ENCODE data around the gene PAMR1.
"Not testable (repeated sequence)": the region's sequence is repeated elsewhere in the genome, so short reads cannot be mapped to it uniquely, and the experiment has no call there.

PAMR1 gene

GRCh38 chr11:35545391-35546003 is 20.1 kb upstream of the PAMR1 start:
- no peak for DNase-seq (ENCODE audit: low read depth)

- DNase-seq (ENCODE audit: low read depth), result no peak
Observed at GRCh38 chr11:35543481-35543880, 18.1 kb upstream of the PAMR1 start.

GRCh38 chr11:35541621-35542375 is 16.4 kb upstream of the PAMR1 start:
- peak; percentile 37 for DNase-seq (ENCODE audit: low read depth)

- DNase-seq (ENCODE audit: low read depth), result peak; percentile 16
Observed at GRCh38 chr11:35540526-35540925, 15.1 kb upstream of the PAMR1 start.

GRCh38 chr11:35539781-35540281 is 14.4 kb upstream of the PAMR1 start:
- peak; percentile 75 for DNase-seq (ENCODE audit: low read depth)

GRCh38 chr11:35539256-35539655 is 13.8 kb upstream of the PAMR1 start:
- peak; percentile 45 for DNase-seq (ENCODE audit: low read depth)

- DNase-seq (ENCODE audit: low read depth), result no peak
Observed at GRCh38 chr11:35536470-35536869, 11.1 kb upstream of the PAMR1 start.

GRCh38 chr11:35531246-35531645 is 5.8 kb upstream of the PAMR1 start:
- DNase-seq (ENCODE audit: low read depth), result no peak

- peak; percentile 90 for DNase-seq (ENCODE audit: low read depth)
Observed at GRCh38 chr11:35529971-35530495, 4.6 kb upstream of the PAMR1 start.

- peak; percentile 80 for DNase-seq (ENCODE audit: low read depth)
Observed at GRCh38 chr11:35526370-35526792, 965 bp upstream of the PAMR1 start.

- peak; percentile 61 for DNase-seq (ENCODE audit: low read depth)
Observed at GRCh38 chr11:35524780-35525179, 636 bp downstream of the PAMR1 start.

- no peak for DNase-seq (ENCODE audit: low read depth)
Observed at GRCh38 chr11:35523861-35524260, 1.6 kb downstream of the PAMR1 start.

GRCh38 chr11:35523331-35523768 is 2.1 kb downstream of the PAMR1 start:
- DNase-seq (ENCODE audit: low read depth), result peak; percentile 58

GRCh38 chr11:35522091-35522490 is 3.3 kb downstream of the PAMR1 start:
- not testable (repeated sequence) for DNase-seq (ENCODE audit: low read depth)

- DNase-seq (ENCODE audit: low read depth), result no peak
Observed at GRCh38 chr11:35520376-35520775, 5.0 kb downstream of the PAMR1 start.

GRCh38 chr11:35518766-35519165 is 6.7 kb downstream of the PAMR1 start:
- DNase-seq (ENCODE audit: low read depth), result no peak

GRCh38 chr11:35517481-35517880 is 7.9 kb downstream of the PAMR1 start:
- DNase-seq (ENCODE audit: low read depth), result no peak

GRCh38 chr11:35516403-35516802 is 9.0 kb downstream of the PAMR1 start:
- DNase-seq (ENCODE audit: low read depth), result no peak

GRCh38 chr11:35515224-35515623 is 10.2 kb downstream of the PAMR1 start:
- peak; percentile 44 for DNase-seq (ENCODE audit: low read depth)

- DNase-seq (ENCODE audit: low read depth), result no peak
Observed at GRCh38 chr11:35514481-35514880, 10.9 kb downstream of the PAMR1 start.

- peak; percentile 93 for DNase-seq (ENCODE audit: low read depth)
Observed at GRCh38 chr11:35511666-35512065, 13.8 kb downstream of the PAMR1 start.

GRCh38 chr11:35507688-35508087 is 17.7 kb downstream of the PAMR1 start:
- DNase-seq (ENCODE audit: low read depth), result peak; percentile 46

- DNase-seq (ENCODE audit: low read depth), result no peak
Observed at GRCh38 chr11:35501776-35502175, 23.6 kb downstream of the PAMR1 start.
